GM18858 (cell line): ENCODE measurements around the gene DNAH3.
"Not testable (repeated sequence)": the region's sequence is repeated elsewhere in the genome, so short reads cannot be mapped to it uniquely, and the experiment has no call there.

Experiments used
- ATAC-seq: cut with Tn5 transposase; IDR thresholded peaks from one replicate; pipeline ENCODE4 v1.9.1; 2021; ENCODE audit not compliant: unreplicated experiment

The DNAH3 gene

GRCh38 chr16:21150375-21151001, at the start of gene DNAH3:
DNAH3 (minus strand) TSS chr16:21150846; CDS start chr16:21150319, 527 bp downstream.
- no peak for ATAC-seq

- ATAC-seq: no peak
Observed at GRCh38 chr16:21199607-21200218, 49.1 kb upstream of the DNAH3 start.

GRCh38 chr16:21197621-21198020, 47.0 kb upstream of the DNAH3 start:
- ATAC-seq: no peak

- ATAC-seq: no peak
Observed at GRCh38 chr16:21197112-21197511, 46.5 kb upstream of the DNAH3 start.

- ATAC-seq: not testable (repeated sequence)
Observed at GRCh38 chr16:21195330-21195729, 44.7 kb upstream of the DNAH3 start.

GRCh38 chr16:21194771-21195301, 44.2 kb upstream of the DNAH3 start:
- no peak for ATAC-seq

- ATAC-seq: no peak
Observed at GRCh38 chr16:21192991-21193390, 42.3 kb upstream of the DNAH3 start.

- ATAC-seq: no peak
Observed at GRCh38 chr16:21190599-21190998, 40.0 kb upstream of the DNAH3 start.

- no peak for ATAC-seq
Observed at GRCh38 chr16:21190013-21190412, 39.4 kb upstream of the DNAH3 start.

GRCh38 chr16:21189311-21189710, 38.7 kb upstream of the DNAH3 start:
- no peak for ATAC-seq

- ATAC-seq: no peak
Observed at GRCh38 chr16:21186326-21186691, 35.7 kb upstream of the DNAH3 start.

- no peak for ATAC-seq
Observed at GRCh38 chr16:21185659-21186325, 35.1 kb upstream of the DNAH3 start.

- ATAC-seq: no peak
Observed at GRCh38 chr16:21184834-21185233, 34.2 kb upstream of the DNAH3 start.

GRCh38 chr16:21183995-21184394, 33.3 kb upstream of the DNAH3 start:
- ATAC-seq: no peak

- ATAC-seq: no peak
Observed at GRCh38 chr16:21179983-21180365, 29.3 kb upstream of the DNAH3 start.

- ATAC-seq: no peak
Observed at GRCh38 chr16:21179126-21179982, 28.7 kb upstream of the DNAH3 start.

- no peak for ATAC-seq
Observed at GRCh38 chr16:21175397-21175796, 24.8 kb upstream of the DNAH3 start.

- ATAC-seq: no peak
Observed at GRCh38 chr16:21172650-21173049, 22.0 kb upstream of the DNAH3 start.

GRCh38 chr16:21170116-21170515, 19.5 kb upstream of the DNAH3 start:
- not testable (repeated sequence) for ATAC-seq

GRCh38 chr16:21169249-21169981, 18.8 kb upstream of the DNAH3 start:
- no peak for ATAC-seq
